Measurements from ENCODE around the gene MBLAC1.

GRCh38 chr7:100111156-100111555 lies 15.6 kb upstream of the MBLAC1 start:
- TF ChIP-seq GATA3 (IDR thresholded peaks at IDR 0.05; ENCODE audit: low read depth, low read length): no peak
- TF ChIP-seq GATA2 (IDR thresholded peaks at IDR 0.05; ENCODE audit: low read depth, low read length): no peak

Measured in SH-SY5Y (cell line).